Endothelial cell of umbilical vein (primary cell): Measurements from ENCODE around the gene ENPP4. TPM values are rescaled to one million over a fixed set of nuclear protein-coding genes. Genes with fewer than 3 reads are reported as not detected.

Experiments used
- BruUV-seq: library from RNA; stranded (reverse); fragments of 400-500 nt; replicated peaks from 2 replicates; lab custom pipeline; 2021; lab: Mats Ljungman, UMichigan
- CTCF ChIA-PET: fragments of 300-600, 350-600 bp; sonication (Branson Sonifier 250); formaldehyde crosslinking; loops from one replicate; lab custom pipeline; 2021; ENCODE audit warnings: antibody characterized with exemption, inconsistent platforms; lab: Charles Lee
- POLR2A ChIA-PET: fragments of 300-600, 350-600 bp; sonication (Branson Sonifier 250); formaldehyde crosslinking; loops from one replicate; lab custom pipeline; 2021; ENCODE audit warnings: antibody characterized with exemption, inconsistent platforms; lab: Charles Lee
- DNase-seq: peaks from one replicate; pipeline ENCODE4 v3.0.0-alpha.2; 2011; ENCODE audit warnings: low read depth, low spot score
- FAIRE-seq: peaks from 2 replicates; lab custom pipeline; 2011; peaks lifted over from hg19 to GRCh38; lab: Jason Lieb, UNC
- H2AFZ ChIP-seq: 2 replicates; pipeline ENCODE4 v1.6.0; 2012; ENCODE audit warnings: low read depth, low read length, control low read depth, inconsistent platforms
- H3K27ac ChIP-seq: 2 replicates; pipeline ENCODE4 v1.5.1; 2011; ENCODE audit warnings: low read depth, mild to moderate bottlenecking, control low read depth, low read length, moderate library complexity; ENCODE audit not compliant: insufficient read depth
- H3K27me3 ChIP-seq, 2 experiments: 2 replicates each; pipeline versions ENCODE4 v1.6.0 to v1.6.1; 2011; ENCODE audit warnings: low read length in 2 of 2, mixed read lengths in 1 of 2; ENCODE audit not compliant: control insufficient read depth in 2 of 2, insufficient read depth in 2 of 2
- H3K36me3 ChIP-seq, 2 experiments: 2 replicates in 1 of 2; 3 replicates in 1 of 2; pipeline ENCODE4 v1.5.1; 2011; ENCODE audit warnings: low read length in 2 of 2, mild to moderate bottlenecking in 1 of 2, moderate library complexity in 1 of 2; ENCODE audit not compliant: control insufficient read depth in 2 of 2, insufficient read depth in 2 of 2; ENCODE audit errors: extremely low read depth in 1 of 2
- H3K4me1 ChIP-seq: 3 replicates; pipeline ENCODE4 v1.5.1; 2011; ENCODE audit warnings: mild to moderate bottlenecking, low read length; ENCODE audit not compliant: control insufficient read depth, insufficient read depth; ENCODE audit errors: extremely low read depth
- H3K4me2 ChIP-seq: 2 replicates; pipeline ENCODE4 v1.6.1; 2011; ENCODE audit warnings: low read length, control low read depth, mixed read lengths; ENCODE audit not compliant: insufficient read depth
- H3K4me3 ChIP-seq, 3 experiments: fragments of 200-600 bp in 1 of 3; sonication (generic), shearing (Covaris generic) in 1 of 3; replicated peaks in 1 of 3; 2 replicates each; pipeline ENCODE4 v1.5.1; 2011 to 2016; ENCODE audit warnings: control low read depth in 3 of 3, low read length in 3 of 3, mild to moderate bottlenecking in 2 of 3, inconsistent platforms in 1 of 3, low read depth in 1 of 3, moderate library complexity in 1 of 3; ENCODE audit not compliant: insufficient read depth in 1 of 3
- H3K79me2 ChIP-seq: 2 replicates; pipeline ENCODE4 v1.6.0; 2012; ENCODE audit warnings: low read length, inconsistent platforms; ENCODE audit not compliant: control insufficient read depth, insufficient read depth
- H3K9ac ChIP-seq: replicated peaks from 2 replicates; pipeline ENCODE3; 2011; ENCODE audit warnings: low read length, control low read depth; ENCODE audit not compliant: insufficient read depth; ENCODE audit errors: extremely low read depth
- H3K9me1 ChIP-seq: replicated peaks from 3 replicates; pipeline ENCODE4 v1.6.0; 2011; ENCODE audit warnings: mild to moderate bottlenecking, low read length; ENCODE audit not compliant: control insufficient read depth, insufficient read depth; ENCODE audit errors: extremely low read depth
- H3K9me3 ChIP-seq: replicated peaks from 2 replicates; pipeline ENCODE4 v1.5.1; 2012; ENCODE audit warnings: low read length, inconsistent platforms; ENCODE audit not compliant: control insufficient read depth, insufficient read depth
- H4K20me1 ChIP-seq: replicated peaks from 2 replicates; pipeline ENCODE3; 2011; ENCODE audit warnings: mild to moderate bottlenecking, low read length; ENCODE audit not compliant: control insufficient read depth, insufficient read depth; ENCODE audit errors: extremely low read depth
- EZH2 ChIP-seq: IDR thresholded peaks from 2 replicates; pipeline ENCODE4 v1.6.1; 2012; ENCODE audit warnings: borderline replicate concordance, low read depth, mild to moderate bottlenecking, moderate library complexity, low read length, inconsistent platforms; ENCODE audit not compliant: severe bottlenecking
- FOS ChIP-seq: IDR thresholded peaks from 2 replicates; pipeline ENCODE4 v1.6.1; 2011; ENCODE audit warnings: mild to moderate bottlenecking, low read length, moderate library complexity, borderline replicate concordance; ENCODE audit not compliant: insufficient read depth
- GATA2 ChIP-seq: IDR thresholded peaks from 2 replicates; pipeline ENCODE4 v1.7.0; 2011; ENCODE audit warnings: low read depth, mild to moderate bottlenecking, moderate library complexity, mixed read lengths, low read length; ENCODE audit not compliant: insufficient read length, insufficient read depth
- JUN ChIP-seq: IDR thresholded peaks from 2 replicates; pipeline ENCODE4 v1.6.1; 2011; ENCODE audit warnings: borderline replicate concordance, low read depth; ENCODE audit not compliant: insufficient read length, insufficient read depth
- MYC ChIP-seq: IDR thresholded peaks from one replicate; pipeline ENCODE4 v1.6.1; 2011; ENCODE audit warnings: mild to moderate bottlenecking, low read depth, low read length
- POLR2A ChIP-seq: IDR thresholded peaks from 2 replicates; pipeline ENCODE4 v1.6.1; 2012; ENCODE audit warnings: low read depth, mild to moderate bottlenecking, control low read depth, low read length
- POLR2AphosphoS5 ChIP-seq: IDR thresholded peaks from 2 replicates; pipeline ENCODE4 v1.6.1; 2012; ENCODE audit warnings: low read depth, mild to moderate bottlenecking, control low read depth, low read length, moderate library complexity; ENCODE audit not compliant: insufficient read depth
- dilution Hi-C: fragments of 300-500 bp; cut with MboI; formaldehyde crosslinking; loops from one replicate; pipeline ENCODE4 v1.15.0; 2019; ENCODE audit warnings: low sequenced_read_pairs; ENCODE audit not compliant: extremely low pct_ligation_motif_present
- intact Hi-C: fragments of 100-400 bp; cut with micrococcal nuclease; formaldehyde crosslinking; loops from one replicate; pipeline ENCODE4 v1.10.0; 2022
- polyA plus RNA-seq, 4 experiments: library from polyadenylated mRNA; depleted of rRNA in 3 of 4; stranded (reverse) in 3 of 4; unstranded in 1 of 4; fragments of >200 nt; gene quantifications; 2 replicates each; pipeline versions ENCODE4 v1.2.1 to v1.2.3, GENCODE V29; 2011 to 2012; ENCODE audit warnings: missing spikeins in 1 of 4
- total RNA-seq: library from RNA; stranded (reverse); gene quantifications from 2 replicates; pipeline ENCODE4 v1.2.3, GENCODE V29; 2021
- TF ChIP-seq, protein P1 (sequence below): IDR thresholded peaks from 2 replicates; pipeline ENCODE4 v1.6.1; 2011; ENCODE audit not compliant: insufficient read depth, insufficient read length
- TF ChIP-seq, protein P2 (sequence below), 2 donors: IDR thresholded peaks; 1 replicate in 1 of 2; 2 replicates in 1 of 2; pipeline ENCODE4 v1.5.1; 2011; ENCODE audit warnings: low read length in 2 of 2, mild to moderate bottlenecking in 2 of 2, moderate library complexity in 2 of 2, control low read depth in 1 of 2, inconsistent platforms in 1 of 2, low read depth in 1 of 2; ENCODE audit not compliant: insufficient read depth in 1 of 2; ENCODE audit errors: extremely low read depth in 1 of 2

The ENPP4 gene
- total and polyA plus RNA-seq, 2 donors (not counting 3 experiments of a cell fraction or from before 2014, with no cell fraction given), result 1.5 to 3.9 TPM

DNA sequence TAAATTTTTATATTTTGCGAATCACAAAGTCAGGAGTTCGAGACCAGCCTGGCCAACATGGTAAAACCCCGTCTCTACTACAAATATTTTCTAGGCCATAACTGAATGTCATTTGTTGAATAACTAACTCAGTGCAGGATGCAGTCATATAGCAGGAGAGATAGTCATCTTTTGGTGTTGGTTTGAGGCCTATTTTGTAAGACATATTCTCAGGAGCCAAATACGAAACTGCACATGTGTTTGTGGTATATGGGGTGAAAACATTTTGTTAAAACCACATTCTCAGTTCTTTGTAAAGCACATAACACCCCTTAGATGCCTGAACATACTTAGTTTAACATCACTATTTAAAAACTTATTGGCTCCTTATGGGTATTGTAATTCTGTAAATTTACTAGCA, 45.7 kb downstream of the ENPP4 start:
- TF ChIP-seq MYC, result no peak
- no peak for TF ChIP-seq POLR2AphosphoS5
- no peak for TF ChIP-seq JUN
- no peak for TF ChIP-seq POLR2A
- TF ChIP-seq FOS, result no peak
- TF ChIP-seq, protein P1, sequence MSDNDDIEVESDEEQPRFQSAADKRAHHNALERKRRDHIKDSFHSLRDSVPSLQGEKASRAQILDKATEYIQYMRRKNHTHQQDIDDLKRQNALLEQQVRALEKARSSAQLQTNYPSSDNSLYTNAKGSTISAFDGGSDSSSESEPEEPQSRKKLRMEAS, result no peak
- TF ChIP-seq, protein P2, sequence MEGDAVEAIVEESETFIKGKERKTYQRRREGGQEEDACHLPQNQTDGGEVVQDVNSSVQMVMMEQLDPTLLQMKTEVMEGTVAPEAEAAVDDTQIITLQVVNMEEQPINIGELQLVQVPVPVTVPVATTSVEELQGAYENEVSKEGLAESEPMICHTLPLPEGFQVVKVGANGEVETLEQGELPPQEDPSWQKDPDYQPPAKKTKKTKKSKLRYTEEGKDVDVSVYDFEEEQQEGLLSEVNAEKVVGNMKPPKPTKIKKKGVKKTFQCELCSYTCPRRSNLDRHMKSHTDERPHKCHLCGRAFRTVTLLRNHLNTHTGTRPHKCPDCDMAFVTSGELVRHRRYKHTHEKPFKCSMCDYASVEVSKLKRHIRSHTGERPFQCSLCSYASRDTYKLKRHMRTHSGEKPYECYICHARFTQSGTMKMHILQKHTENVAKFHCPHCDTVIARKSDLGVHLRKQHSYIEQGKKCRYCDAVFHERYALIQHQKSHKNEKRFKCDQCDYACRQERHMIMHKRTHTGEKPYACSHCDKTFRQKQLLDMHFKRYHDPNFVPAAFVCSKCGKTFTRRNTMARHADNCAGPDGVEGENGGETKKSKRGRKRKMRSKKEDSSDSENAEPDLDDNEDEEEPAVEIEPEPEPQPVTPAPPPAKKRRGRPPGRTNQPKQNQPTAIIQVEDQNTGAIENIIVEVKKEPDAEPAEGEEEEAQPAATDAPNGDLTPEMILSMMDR (IDR thresholded peaks at IDR 0.05; ENCODE audit: extremely low read depth in 1 of 2, insufficient read depth in 1 of 2, low read depth in 1 of 2, low read length in 2 of 2), result no peak
- no peak for TF ChIP-seq EZH2
- TF ChIP-seq GATA2, result no peak
- no peaks in the 10 kb centered on the region for H3K9me3 ChIP-seq
- no peaks in the 10 kb centered on the region for H4K20me1 ChIP-seq
- CTCF ChIA-PET, result no interaction called here
- H2AFZ ChIP-seq, result no peak overlapping the region
- H3K27ac ChIP-seq, result no peak overlapping the region
- intact Hi-C loops (no loop called here), dilution Hi-C loops (no loop called here)
- POLR2A ChIA-PET, result no interaction called here
- no peaks in the 10 kb centered on the region for H3K4me1 ChIP-seq
- BruUV-seq, result no TSS peak
- DNase-seq (no peak), FAIRE-seq (no peak)
- no peaks in the 10 kb centered on the region for H3K9me1 ChIP-seq
- H3K79me2 ChIP-seq, result no peaks in the 10 kb centered on the region
- no peak overlapping the region for H3K4me2 ChIP-seq
- H3K4me3 ChIP-seq, result no peak overlapping the region
- H3K27me3 ChIP-seq, result peaks cover 6 to 16% of the 10 kb centered on the region in 2 experiments
- no peaks in the 10 kb centered on the region for H3K36me3 ChIP-seq
- no peak overlapping the region for H3K9ac ChIP-seq
